Activated CD4-positive, alpha-beta T cell treated with anti-CD3 and anti-CD28 coated beads, Interleukin-2, amount 50 U/mL, for 4 hours (primary cell): ENCODE data around the gene IER5L.

Experiments used
- DNase-seq, 2 experiments: peaks; one replicate each; pipeline ENCODE4 v3.0.0-alpha.2; 2020

Gene IER5L

DNA sequence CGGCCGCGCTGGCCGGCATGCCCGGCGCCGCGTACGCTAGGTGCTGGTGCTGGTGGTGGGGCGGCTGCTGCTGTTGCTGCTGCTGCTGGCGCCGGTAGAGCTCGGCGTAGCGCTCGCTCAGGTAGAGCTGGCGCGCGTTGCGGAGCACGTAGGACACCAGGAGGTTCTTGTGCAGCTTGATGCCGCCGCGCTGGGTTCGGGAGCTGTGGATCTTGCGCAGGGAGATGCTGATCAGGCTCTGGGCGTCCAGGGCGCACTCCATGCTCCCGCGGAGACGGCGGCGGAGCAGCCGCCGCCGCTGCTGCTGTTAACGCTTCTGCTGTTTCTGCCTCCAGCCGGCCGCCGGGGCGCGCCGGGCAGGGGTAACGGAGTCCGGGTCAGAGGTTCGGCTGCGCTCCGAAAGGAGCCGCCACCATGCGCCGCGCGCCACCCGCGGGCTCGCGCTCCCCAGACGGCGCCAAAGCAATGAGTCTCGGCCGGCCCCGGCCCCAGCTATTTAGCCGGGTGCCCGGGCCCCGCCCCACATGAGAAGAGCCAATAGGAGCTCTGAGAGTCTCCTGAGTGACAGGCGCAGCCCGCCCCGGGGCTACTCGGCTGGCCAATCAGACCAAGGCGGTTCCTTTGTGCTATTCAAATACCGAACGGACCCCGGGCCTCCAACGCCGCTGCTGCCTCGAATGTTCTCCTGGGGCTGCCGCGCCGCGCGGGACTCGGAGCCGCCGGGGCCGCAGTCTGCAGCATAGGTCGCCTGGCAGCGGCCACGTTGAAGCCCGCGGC is at the start of gene IER5L:
Gene IER5L, minus strand, starts transcription at position 471 of the 777 bp plus-strand sequence. Its CDS starts 209 bp downstream, at position 262.
- DNase-seq: peak; percentile 90 to 92

DNA sequence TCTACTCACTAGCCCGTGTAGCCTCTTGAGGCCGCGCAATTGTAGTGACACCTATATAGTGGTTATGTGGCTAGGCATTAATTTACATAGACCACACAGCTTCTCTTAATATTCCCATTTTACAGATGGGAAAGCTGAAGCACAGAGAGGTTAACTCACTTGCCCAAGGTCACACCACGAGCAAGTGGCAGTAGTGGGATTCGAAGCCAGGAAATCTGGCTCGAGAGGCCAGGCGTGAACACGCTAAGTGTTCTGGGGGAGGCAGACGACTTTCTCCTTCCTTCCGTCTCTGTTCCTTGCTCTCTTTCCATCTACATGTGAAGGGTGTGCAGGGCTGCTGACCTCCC is 49.8 kb upstream of the IER5L start:
- DNase-seq: no peak

DNA sequence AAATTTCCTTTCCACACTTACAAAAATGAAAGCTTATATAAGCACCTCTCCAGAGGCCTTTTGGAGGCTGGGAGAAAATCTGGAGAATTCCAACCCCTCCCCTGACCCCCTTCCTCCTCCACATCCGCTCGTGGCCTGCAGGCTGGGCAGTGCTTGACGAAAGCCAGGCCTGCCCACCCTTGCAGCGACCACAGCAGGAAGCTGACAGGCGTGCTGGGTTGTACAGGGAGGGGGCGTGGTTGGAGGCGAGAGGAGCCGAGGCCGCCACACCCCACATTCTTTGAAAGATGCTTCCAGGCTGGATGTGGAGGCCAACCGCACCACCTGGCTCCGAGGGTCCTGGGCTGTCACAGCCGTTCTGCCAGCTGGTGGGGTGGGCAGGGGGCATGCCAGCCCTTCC is 47.8 kb upstream of the IER5L start:
- no peak for DNase-seq

DNA sequence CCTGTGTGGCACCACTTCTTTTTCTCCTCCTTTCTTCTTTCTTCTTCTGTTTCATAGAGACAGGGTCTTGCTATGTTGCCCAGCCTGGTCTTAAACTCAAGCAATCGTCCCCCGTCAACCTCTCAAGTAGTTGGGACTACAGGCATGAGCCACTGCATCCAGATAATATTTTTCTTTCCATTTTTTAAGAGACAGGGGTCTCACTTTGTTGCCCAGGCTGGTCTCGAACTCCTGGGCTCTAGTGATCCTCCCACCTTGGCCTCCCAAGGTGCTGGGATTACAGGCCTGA is 47.4 kb upstream of the IER5L start:
- DNase-seq: no peak

DNA sequence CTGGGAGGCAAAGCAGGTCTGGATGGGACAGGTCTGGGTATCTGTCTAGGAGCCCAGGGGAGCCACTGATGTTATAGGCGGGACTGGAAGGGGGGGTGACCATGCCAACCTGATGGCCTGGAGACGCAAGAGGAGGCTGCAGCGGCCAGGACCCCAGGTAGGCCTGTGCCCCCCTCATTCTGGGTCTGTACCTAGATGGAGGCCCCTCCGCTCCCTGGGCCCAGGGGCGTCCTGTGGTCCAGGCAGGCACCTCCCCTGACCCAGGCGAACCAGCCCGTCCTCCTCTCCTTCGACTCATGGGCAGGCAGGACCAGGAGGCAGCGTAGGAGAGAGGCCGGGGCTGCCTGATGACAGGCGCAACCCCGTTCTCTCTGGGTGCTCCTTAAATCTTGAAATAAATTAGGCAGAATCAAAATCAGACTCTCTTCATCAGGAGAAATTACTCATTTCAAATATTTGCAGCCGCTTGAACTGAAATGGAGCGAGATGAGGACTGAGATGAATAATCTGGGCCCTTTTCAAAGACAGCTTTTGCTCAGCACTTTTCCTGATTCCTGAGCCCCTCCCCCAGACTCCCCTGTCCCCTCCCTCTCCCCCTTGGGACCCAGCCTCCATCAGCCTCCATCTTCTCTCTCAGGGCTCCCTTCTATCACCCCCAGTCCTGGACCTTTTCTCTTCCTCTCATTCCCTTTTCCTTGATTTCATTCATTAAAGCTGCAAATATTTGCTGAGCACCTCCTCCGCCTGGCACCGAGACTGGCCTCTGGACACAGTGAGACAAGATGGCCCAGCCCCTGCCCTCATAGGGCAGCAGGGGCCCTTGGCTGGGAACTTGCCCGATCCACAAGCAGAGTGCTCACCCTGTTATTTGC is 46.8 kb upstream of the IER5L start:
- no peak for DNase-seq

DNA sequence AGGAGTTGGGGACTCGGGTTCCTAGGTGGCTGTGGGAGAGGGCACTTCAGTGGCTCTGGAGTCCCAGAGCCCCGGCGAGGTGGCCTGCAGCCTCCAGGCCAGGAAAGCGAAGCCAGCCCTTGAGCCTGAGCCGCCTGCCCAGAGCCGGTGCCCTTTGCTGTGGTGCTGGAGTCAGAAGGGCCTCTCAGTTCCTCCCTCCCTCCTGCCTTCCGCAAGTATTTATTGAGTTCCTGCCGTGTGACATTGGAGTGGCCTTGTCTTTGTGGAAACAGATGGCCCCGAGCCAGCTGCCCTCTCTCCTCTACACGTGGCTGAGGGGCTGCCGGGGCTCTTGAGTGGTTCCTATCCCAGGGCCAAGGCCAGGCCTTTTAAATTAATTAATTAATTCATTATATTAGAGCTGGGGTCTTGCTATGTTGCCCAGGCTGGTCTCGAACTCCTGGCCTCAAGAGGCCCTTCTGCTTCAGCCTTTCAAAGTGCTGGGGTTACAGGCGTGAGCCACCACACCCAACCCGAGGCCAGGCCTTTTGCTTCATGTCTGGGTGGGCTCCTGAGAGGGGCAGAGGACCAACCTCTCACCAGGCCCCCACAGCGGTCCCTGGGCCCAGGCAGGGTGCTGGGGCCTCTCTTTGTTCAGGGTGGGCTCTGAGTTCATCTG is 45.6 kb upstream of the IER5L start:
- no peak for DNase-seq

DNA sequence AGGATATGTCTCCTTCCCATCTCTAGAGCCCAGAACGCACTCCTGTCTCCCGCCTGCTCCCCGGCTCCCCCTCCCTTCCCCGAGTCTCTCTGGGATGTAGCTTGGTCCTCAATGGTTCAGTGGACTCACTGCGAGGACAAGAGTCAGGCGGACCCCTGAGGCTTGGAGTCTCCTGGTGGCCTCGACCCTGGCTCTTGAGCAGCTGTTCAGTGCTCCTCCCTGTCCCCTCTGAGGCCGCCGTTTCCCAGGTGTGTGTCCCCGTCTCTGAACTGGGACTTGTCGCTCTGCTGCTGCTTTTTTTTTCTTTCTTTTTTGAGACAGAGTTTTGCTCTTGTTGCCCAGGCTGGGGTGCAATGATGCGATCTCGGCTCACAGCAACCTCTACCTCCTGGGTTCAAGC is 44.8 kb upstream of the IER5L start:
- no peak for DNase-seq

DNA sequence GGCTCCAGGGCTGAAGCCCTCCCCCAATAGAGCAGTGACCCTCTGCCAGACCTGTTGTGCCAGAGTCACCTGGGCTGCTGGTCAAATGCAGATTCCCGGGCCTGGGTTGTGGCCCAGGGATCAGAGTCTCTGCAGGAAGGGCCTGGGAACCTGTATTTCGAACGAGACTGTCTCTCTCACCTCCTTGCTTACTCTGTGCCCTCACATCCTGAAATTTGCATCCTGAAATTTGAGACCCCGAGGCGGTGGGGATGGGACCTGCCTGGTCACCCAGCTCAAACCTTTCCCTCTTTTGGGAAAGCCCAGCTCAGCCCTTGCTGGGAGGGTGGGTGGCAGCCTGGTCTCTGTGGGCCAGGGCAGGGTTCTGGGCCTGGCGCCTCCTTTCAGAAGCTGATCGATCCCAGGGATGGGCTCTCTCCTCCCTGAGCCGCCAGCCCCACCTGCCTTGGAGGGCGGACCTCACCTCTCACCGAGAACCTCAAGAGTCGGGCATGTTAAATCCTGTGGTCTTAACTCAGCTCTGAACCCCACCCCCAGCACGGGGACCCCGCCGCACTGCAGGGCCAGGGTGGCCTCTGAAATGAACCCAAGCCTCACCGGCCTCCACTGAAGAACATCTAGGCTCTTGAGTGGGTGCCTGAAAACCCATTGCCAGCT is 44.0 kb upstream of the IER5L start:
- no peak for DNase-seq

DNA sequence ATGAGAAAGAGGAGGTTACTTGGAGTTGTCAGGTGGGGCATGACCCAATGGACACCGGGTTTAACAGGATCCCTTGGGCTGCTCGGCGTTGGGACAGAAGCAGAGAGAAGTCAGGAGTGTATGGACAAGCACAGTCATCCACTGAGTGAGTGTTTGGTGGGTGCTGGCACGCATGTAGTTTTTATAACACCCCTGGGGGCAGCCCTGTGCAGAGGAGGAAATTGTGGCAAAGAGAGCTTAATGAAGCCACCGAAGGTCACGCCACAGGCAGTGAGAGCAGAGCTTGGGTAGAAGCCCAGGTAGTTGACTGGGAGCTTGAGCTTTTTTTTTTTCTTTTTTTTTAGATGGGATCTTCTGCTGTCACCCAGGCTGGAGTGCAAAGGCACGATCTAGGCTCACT is 43.2 kb upstream of the IER5L start:
- no peak for DNase-seq

DNA sequence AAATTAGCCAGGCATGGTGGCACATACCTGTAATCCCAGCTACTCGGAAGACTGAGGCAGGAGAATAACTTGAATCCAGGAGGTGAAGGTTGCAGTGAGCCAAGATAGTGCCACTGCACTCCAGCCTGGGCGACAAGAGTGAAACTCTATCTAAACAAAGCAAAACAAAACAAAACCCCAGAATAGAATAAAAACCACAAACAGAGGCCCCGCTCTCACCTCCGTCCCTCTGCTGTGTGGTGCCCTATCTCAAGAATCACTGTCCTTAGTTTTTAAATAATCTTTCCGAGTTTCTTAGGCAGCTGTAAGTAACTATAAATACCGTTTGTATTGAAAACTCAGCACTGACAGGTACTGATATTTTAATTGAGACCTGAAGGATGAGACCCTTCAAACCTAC is 42.7 kb upstream of the IER5L start:
- no peak for DNase-seq

DNA sequence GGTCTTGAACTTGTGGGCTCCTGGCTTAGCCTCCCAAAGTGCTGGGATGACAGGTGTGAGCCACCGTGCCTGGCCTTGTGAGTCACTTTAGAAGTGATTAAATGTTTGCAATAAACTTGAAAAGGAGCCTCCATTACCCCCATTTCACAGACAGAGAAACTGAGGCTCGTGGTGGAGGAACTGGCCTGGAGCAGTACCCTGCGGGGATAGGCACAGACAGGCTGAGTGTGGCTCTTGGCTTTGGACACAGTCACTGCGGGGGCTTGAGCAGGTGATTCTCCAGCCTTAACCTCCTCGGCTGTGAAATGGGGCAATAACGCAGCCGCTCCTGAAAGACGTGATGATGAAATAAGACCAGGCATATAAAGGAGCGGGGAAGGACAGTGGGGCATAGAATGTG is 40.9 kb upstream of the IER5L start:
- DNase-seq: no peak

DNA sequence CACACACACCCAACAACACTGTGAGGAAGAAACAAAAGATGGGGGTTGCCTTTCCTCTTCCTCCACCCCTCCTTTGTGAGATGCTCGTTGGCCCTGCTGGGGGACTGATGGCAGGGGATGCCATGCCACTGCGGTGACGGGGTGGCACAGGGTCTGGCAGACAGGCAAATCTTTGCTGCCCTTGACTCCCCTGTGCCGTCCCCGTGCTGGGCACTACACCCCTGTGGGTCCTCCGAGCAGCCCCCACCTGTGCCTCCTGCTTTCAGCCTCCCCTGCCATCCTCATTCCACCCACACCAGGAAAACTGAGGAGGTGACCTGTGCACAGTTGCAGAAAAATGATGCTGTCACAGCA is 40.2 kb upstream of the IER5L start:
- no peak for DNase-seq

DNA sequence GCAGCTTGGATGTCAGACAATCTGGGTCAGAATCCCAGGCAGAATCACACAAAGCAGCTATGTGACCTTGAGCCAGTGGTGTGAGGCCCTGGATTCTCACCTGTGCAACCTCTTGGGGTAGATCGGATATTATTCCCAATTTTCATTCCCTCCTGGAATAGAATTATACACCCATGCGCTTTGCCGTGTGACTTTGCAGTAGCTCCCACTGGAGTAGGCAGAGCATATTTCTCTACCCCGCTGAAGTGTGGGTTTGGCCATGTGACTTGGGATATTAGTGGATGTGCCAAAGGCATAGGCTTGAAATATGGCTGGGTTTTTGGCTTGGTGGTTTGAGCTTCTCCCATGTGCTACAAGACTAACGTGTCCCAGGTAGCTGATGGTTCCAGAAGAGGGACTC is 35.5 kb upstream of the IER5L start:
- no peak for DNase-seq

DNA sequence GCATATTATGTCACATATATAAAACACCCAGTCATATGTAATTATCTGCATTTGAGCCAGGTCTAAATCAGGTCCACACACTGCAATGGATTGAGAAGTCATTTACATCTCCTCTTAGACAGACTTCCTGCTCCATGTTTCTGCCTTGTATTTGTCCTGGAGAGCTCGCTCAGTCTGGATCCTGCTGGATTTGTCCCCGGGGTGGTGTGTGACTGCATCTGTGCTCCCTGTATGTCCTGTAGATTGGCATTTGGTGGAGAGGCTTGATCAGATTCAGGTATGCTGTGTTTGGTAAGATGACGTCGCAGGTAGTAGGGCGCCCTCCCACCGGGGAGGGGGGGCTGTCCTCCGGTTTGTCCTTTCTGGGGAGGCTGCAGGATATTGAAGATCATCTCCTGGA is 33.6 kb upstream of the IER5L start:
- DNase-seq: no peak

DNA sequence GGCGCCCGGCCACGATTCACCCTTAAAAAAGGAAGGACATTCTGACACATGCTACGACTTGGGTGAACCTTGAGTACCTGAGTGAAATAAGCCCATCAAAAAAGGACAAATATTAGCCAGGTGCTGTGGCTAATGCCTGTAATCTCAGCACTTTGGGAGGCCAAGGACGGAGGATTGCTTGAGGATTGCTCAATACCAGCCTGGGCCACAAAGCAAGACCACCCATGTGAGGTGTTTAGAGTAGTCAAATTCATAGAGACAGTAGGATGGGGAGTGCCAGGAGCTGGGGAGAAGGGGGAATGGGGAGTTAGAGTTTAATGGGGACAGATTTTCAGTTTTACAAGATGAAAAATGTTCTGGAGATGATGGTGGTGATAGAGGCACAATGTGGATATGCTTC is 32.1 kb upstream of the IER5L start:
- DNase-seq: no peak

DNA sequence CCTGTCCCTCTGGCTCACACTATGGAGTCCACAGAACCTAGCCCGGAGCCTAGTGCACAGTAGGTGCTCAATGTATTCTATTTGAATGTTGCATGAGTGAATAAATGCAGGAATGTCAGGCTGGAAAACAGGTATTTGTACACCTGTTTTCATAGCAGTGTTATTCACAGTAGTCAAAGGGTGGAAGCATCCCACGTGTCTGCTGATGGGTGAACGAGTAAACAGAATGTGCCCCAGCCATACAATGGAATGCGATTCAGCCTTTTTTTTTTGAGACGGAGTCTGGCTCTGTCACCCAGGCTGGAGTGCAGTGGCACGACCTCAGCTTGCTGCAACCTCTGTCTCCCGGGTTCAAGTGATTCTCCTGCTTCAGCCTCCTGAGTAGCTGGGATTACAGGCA is 31.5 kb upstream of the IER5L start:
- DNase-seq: no peak

DNA sequence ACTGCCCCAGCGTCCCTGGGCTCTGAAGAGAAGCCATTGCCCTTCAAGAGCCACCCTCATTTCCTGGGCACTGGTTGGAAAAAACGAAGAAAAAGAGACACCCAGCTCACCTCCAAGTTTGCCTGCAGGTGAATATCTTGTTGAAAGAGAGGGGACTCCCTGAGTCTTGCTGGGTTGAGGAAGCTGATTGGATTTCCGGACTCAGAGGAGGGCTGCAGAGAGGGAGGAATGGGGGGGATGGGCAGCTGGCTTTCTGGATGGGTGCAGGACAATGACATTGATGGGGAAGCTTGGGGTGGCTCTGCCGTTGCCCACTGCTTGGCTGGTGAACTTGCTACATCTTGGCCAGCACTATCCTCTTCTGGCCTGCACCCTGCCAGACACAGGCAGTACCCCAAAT is 31.0 kb upstream of the IER5L start:
- DNase-seq: no peak

DNA sequence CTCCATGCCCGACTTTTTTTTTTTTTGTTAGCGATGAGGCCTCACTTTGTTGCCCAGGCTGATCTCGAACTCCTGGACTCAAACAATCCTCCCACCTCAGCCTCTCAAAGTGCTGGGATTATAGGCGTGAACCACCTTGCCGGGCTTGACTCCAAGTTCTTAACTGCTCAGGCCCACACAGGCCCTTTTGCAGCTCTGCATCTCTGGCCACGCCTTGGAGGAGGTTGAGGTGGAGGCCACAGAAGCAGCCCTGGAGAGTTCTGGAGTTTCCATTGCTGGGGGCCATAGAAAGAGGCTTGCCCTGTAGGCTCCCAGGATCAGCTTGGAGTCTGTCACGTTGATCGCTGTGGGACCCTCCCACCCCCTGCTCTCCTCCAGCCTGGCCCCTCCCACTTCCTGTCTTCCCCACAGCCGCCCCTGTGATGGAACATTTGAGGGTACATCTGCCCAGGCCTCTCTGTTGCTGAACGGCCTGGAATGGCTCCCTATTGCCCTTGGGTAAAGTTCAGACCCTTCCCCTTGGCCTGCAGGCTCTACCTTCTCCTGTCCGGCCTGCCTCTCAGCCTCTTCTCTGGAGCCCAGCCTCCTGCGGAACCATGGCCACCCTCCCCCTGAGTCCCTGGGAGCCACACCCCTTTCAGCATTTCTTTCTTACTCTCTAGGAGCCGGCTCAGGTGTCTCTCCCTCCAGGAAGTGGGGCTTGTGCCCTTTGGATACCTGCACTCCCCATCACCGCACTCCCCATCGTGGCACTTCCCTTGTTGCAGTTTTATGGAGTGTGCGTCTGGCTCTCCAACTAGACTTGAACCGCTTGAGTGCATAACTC is 30.4 kb upstream of the IER5L start:
- peak; percentile 30 to 42 for DNase-seq

DNA sequence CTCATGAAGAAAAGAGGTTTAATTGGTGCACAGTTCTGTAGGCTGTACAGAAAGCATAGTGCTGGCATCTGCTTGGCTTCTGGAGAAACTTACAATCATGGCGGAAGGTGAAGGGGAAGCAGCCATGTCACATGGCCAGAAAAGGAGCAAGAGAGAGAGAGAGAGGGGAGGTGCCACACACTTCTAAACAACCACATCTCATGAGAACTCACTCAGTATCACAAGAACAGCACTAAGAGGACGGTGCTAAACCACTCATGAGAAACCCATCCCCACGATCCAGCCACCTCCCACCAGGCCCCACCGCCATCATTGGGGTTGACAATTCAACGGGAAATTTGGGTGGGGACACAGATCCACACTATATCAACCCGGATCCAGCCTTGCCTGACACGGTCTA is 28.8 kb upstream of the IER5L start:
- no peak for DNase-seq

DNA sequence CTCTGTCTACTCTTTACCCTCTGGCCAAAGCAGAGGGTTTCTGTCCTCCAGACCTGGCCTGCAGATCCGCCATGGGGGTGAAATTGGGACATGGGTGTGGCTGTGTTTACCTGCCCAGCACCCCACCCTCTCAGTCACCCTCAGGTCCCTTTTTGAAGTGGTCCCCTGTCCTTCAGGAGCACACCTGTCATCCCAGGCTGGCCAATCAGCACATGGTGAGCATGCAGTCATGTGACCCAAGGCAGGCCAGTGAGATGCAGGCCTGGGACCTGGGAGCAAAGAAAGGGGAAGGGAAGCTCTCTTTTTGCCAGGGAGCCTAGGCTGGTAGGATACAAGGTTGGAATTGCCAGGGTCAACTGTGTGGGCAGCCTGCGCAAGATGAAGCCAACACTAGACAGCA is 28.3 kb upstream of the IER5L start:
- DNase-seq: no peak

DNA sequence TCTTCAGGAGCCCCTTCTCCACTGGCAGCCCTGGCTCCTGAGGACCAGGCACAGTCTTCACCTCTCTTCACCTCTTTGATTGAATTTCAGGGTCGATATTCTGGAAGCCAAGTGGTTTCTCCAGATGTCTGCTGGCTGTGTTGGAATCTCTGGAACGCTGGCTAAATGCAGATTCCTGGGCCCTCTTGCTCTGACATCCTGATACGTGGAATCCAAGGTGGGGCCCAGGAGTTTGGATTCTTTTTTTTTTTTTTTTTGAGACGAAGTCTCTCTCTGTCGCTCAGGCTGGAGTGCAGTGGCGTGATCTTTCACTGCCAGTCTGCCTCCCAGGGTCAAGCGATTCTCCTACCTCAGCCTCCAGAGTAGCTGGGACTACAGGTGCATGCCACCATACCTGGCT is 26.8 kb upstream of the IER5L start:
- no peak for DNase-seq

DNA sequence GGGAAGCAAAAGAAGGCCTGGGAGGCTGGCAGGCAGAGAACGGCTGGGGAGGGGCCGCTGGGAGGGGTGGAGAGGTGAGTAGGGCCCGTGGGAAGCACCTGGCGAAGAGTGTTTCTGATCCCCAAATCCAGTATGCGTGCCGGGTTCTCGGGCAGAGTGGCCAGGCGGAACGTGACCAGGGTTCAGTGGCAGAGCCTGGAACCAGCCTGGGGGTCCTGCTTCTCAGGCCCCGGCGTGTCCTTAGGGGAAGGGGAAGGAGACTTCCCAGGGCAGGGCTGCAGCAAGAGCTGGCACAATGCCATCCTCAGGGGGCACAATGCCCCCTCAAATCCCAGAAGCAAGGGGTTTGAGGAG is 25.5 kb upstream of the IER5L start:
- DNase-seq: no peak
